ENCODE data around the gene RAPGEF1.

DNA sequence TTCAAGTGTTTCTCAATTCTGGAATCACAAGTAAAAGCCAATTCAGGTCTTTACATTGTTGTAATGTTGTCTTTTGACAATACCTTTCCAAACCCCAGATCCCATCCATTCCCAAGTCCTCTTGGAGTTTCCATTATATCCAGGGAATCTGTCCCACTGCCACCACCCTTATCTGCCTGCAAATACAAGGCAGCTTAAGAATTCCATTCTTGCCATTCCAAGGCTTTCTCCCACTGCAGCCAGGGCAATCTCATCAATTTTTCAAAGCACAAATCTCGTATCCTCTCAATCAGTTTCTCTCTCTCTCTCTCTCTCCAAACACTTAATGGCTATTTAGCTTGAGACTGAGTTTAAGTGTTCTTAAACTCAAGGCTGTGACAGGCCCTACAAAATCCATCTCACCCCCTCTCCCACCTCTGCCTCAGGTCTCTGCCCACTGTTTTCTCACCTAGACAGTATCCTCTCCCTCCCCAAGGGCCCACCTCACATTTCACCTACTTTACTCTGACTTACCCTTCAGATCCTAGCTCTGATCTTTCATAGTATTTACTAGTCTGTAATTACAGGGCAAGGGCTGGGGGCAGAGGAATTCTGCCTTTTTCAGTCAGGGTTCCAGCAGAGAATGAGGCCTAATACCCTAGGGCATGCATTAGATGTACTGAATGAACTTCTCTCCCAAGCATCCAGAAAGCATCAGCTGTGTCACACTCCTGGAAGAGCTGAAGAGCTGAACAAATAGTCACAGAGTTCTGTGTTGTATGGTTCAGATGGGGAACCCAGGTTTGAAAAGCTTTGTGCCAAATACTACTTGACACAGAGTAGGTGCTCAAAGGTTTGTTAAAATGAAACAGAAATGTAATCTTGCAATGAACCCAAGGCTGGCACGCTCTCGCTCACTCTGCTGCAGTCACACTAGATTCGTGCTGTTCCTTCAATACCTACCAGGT, 46.0 kb downstream of the RAPGEF1 start:
- TF ChIP-seq, protein P1, sequence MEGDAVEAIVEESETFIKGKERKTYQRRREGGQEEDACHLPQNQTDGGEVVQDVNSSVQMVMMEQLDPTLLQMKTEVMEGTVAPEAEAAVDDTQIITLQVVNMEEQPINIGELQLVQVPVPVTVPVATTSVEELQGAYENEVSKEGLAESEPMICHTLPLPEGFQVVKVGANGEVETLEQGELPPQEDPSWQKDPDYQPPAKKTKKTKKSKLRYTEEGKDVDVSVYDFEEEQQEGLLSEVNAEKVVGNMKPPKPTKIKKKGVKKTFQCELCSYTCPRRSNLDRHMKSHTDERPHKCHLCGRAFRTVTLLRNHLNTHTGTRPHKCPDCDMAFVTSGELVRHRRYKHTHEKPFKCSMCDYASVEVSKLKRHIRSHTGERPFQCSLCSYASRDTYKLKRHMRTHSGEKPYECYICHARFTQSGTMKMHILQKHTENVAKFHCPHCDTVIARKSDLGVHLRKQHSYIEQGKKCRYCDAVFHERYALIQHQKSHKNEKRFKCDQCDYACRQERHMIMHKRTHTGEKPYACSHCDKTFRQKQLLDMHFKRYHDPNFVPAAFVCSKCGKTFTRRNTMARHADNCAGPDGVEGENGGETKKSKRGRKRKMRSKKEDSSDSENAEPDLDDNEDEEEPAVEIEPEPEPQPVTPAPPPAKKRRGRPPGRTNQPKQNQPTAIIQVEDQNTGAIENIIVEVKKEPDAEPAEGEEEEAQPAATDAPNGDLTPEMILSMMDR (IDR thresholded peaks at IDR 0.05), result no peak
- TF ChIP-seq POLR2A (IDR thresholded peaks at IDR 0.05), result no peak
